Muscle of leg (tissue), 11 donors: ENCODE results near the gene RCSD1. TPM values are rescaled to one million over a fixed set of nuclear protein-coding genes. Genes with fewer than 3 reads are reported as not detected.

ENCODE experiments used
- DNase-seq: peaks from one replicate; pipeline ENCODE4 v3.0.0; 2013
- H3K27ac ChIP-seq: one replicate; pipeline ENCODE4 v1.5.1; 2013; ENCODE audit warnings: mild to moderate bottlenecking, low read length, control low read depth
- H3K27me3 ChIP-seq: one replicate; pipeline ENCODE4 v1.6.1; 2013; ENCODE audit warnings: low read length; ENCODE audit not compliant: control insufficient read depth, insufficient read depth
- H3K36me3 ChIP-seq: one replicate; pipeline ENCODE4 v1.6.1; 2013; ENCODE audit warnings: low read length; ENCODE audit not compliant: control insufficient read depth, insufficient read depth
- H3K4me1 ChIP-seq: one replicate; pipeline ENCODE4 v1.6.1; 2013; ENCODE audit warnings: low read length; ENCODE audit not compliant: control insufficient read depth, insufficient read depth
- H3K4me3 ChIP-seq: one replicate; pipeline ENCODE4 v1.5.1; 2013; ENCODE audit warnings: low read length, control low read depth
- H3K9me3 ChIP-seq: replicated peaks from 2 replicates; pipeline ENCODE4 v1.6.1; 2013; ENCODE audit warnings: low read depth, low read length; ENCODE audit not compliant: control insufficient read depth
- WGBS: methylation state at CpG from one replicate; pipeline ENCODE4 v1.1.5; 2013; ENCODE audit warnings: missing lambda C conversion rate; ENCODE audit not compliant: insufficient coverage; 5-methylcytosine and 5-hydroxymethylcytosine counted together
- polyA plus RNA-seq, 8 donors: library from polyadenylated mRNA; unstranded; fragments of 120-200 nt; gene quantifications; one replicate each; pipeline versions ENCODE4 v1.2.1 to v1.2.3, GENCODE V29; 2013; ENCODE audit warnings: inconsistent platforms in 1 of 8, low replicate concordance in 1 of 8; ENCODE audit not compliant: insufficient read length in 8 of 8, insufficient read depth in 1 of 8
- total RNA-seq: library from RNA; stranded (reverse); fragments of 120-200 nt; gene quantifications from one replicate; pipeline ENCODE4 v1.2.4, GENCODE V29; 2013

The RCSD1 gene
- total and polyA plus RNA-seq, 9 donors = 31.4 to 60.6 (median 40.8) TPM

- no CpG with 5 or more reads among the region's 1 CpG for WGBS
- Histone ChIP-seq H3K27ac (no peak overlapping the region), H3K9me3 (no peaks in the 10 kb centered on the region), H3K36me3 (no peaks in the 10 kb centered on the region), H3K27me3 (peaks cover 9% of the 10 kb centered on the region), H3K4me3 (no peak overlapping the region), H3K4me1 (peaks cover 11% of the 10 kb centered on the region)
- DNase-seq = no peak
Observed at GRCh38 chr1:167710836-167711235, 80.8 kb downstream of the RCSD1 start.

- no peak for DNase-seq
- Histone ChIP-seq H3K27ac (no peak overlapping the region), H3K9me3 (no peaks in the 10 kb centered on the region), H3K4me1 (peaks cover 11% of the 10 kb centered on the region), H3K4me3 (no peak overlapping the region), H3K27me3 (peaks cover 9% of the 10 kb centered on the region), H3K36me3 (no peaks in the 10 kb centered on the region)
- 80% methylated on average over 1 of the region's 3 CpGs for WGBS
Observed at GRCh38 chr1:167711797-167712196, 81.8 kb downstream of the RCSD1 start.

DNA sequence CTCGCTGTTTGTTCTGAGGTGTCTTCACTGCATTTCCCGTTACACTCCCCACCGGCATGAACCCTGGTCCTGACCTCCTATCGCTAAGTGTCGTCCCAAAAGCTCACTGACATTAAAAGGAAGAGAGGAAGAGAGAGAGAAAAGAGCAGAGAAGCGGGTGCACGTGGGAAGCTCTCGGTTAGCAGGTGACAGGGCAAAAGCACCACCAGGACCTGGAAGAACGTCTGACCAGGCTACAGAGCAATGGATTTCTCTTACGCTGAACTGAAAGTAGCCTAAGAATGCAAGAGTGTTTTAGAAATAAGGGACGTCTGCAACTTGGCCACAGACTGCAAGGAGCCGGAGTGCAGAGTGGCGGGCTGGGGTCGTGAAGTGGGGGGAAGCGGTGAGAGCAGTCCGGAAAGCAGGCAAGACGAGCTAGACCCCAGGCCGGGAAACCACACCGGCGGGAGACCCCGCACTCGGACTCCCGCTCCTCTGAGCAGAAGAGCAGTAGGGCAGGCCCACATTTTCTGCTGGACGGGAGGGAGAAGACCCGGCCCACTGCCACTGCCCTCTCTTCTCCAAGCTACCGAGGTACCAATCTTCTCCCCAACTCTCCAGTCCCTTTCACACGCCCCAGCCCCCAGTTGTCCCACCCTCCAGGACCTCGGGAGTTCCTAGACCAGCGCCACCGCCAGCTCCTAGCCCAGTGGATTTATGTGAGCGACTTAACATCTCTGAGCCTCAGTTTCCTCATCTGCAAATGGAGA is 83.5 kb downstream of the RCSD1 start:
- no peaks in the 10 kb centered on the region for H3K9me3 ChIP-seq
- WGBS = 2% methylated on average over 23 of the region's 31 CpGs
- H3K27ac ChIP-seq = no peak overlapping the region
- peaks cover 9% of the 10 kb centered on the region for H3K27me3 ChIP-seq
- H3K4me1 ChIP-seq = peaks cover 11% of the 10 kb centered on the region
- no peaks in the 10 kb centered on the region for H3K36me3 ChIP-seq
- peak; percentile 47 for DNase-seq
- peak overlapping the region; percentile 89 for H3K4me3 ChIP-seq

DNA sequence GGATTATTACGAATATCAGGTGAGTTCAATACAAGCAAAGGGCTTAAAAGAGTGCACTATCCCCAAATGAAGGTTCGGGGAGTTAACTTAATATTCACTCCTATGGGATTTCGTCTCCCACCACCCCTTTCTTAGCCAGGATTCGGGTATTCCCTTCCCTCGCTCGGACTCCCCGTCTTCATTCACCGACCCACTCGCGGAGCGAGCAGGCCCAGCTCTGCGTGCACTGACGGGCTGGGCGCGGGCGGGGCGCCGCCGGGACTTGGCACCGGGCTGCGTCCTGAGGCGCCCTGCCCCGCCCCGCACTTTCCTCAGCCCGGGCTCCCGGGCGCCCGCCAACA is 84.0 kb downstream of the RCSD1 start:
- WGBS = 0% methylated on average over 25 of the region's 28 CpGs
- H3K4me3 ChIP-seq = peak overlapping the region; percentile 89
- H3K4me1 ChIP-seq = peaks cover 11% of the 10 kb centered on the region
- no peaks in the 10 kb centered on the region for H3K9me3 ChIP-seq
- H3K36me3 ChIP-seq = no peaks in the 10 kb centered on the region
- DNase-seq = no peak
- peak overlapping the region; percentile 93 for H3K27ac ChIP-seq
- peaks cover 9% of the 10 kb centered on the region for H3K27me3 ChIP-seq

DNA sequence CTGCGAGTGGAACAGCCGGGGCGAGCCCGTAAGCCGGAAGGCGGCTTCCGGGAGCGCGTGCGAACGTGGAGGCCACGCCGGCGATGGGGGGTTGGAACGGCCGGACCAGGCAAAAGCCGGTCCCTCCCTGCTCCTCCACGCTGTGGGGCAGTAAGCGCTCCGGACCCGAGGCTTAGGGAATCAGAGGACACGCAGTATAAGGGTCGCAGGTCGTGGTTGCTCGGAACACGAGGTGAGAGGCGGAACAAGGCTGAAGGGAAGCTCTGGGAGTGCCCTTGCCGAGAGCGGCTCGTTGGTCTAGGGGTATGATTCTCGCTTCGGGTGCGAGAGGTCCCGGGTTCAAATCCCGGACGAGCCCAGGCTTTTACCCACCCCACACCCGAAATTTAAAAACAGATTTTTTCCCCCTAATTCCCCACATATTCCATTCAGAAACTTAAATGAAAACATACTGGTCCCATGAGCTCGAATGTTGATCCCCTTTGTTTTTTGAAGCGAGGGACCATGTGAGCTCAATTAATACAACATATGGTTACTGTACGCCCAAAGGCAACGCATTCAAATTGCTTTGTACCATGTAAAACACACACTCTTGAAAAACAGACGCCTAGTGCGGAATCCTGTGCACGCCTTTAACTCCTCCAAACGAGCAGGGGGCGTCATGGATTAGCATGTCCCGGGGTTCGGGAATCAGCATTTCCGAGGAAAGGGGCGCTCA is 84.6 kb downstream of the RCSD1 start:
- DNase-seq = peak; percentile 93
- Histone ChIP-seq H3K27me3 (peaks cover 9% of the 10 kb centered on the region), H3K4me1 (peaks cover 11% of the 10 kb centered on the region), H3K27ac (peak overlapping the region; percentile 93), H3K36me3 (no peaks in the 10 kb centered on the region), H3K9me3 (no peaks in the 10 kb centered on the region), H3K4me3 (peak overlapping the region; percentile 89)
- under 1% methylated on average over 47 of the region's 50 CpGs for WGBS

- Histone ChIP-seq H3K36me3 (no peaks in the 10 kb centered on the region), H3K9me3 (no peaks in the 10 kb centered on the region), H3K4me1 (peaks cover 11% of the 10 kb centered on the region), H3K4me3 (peak overlapping the region; percentile 89), H3K27me3 (peaks cover 9% of the 10 kb centered on the region), H3K27ac (peak overlapping the region; percentile 93)
- 2% methylated on average over 9 of the region's 26 CpGs for WGBS
- peak; percentile 95 for DNase-seq
Observed at GRCh38 chr1:167715157-167715999, 85.3 kb downstream of the RCSD1 start.

- no CpG with 5 or more reads among the region's 4 CpGs for WGBS
- DNase-seq = peak; percentile 42
- Histone ChIP-seq H3K4me1 (peaks cover 14% of the 10 kb centered on the region), H3K27me3 (peaks cover 9% of the 10 kb centered on the region), H3K9me3 (no peaks in the 10 kb centered on the region), H3K27ac (peak overlapping the region; percentile 64), H3K4me3 (peak overlapping the region; percentile 62), H3K36me3 (no peaks in the 10 kb centered on the region)
Observed at GRCh38 chr1:167716000-167716271, 85.9 kb downstream of the RCSD1 start.

- peaks cover 9% of the 10 kb centered on the region for H3K27me3 ChIP-seq
- H3K4me1 ChIP-seq = peaks cover 20% of the 10 kb centered on the region
- WGBS = no CpG with 5 or more reads among the region's 3 CpGs
- no peak for DNase-seq
- H3K4me3 ChIP-seq = no peak overlapping the region
- H3K9me3 ChIP-seq = no peaks in the 10 kb centered on the region
- H3K27ac ChIP-seq = no peak overlapping the region
- H3K36me3 ChIP-seq = no peaks in the 10 kb centered on the region
Observed at GRCh38 chr1:167717351-167717750, 87.3 kb downstream of the RCSD1 start.

- H3K27ac ChIP-seq = no peak overlapping the region
- H3K4me3 ChIP-seq = no peak overlapping the region
- DNase-seq = no peak
- no peaks in the 10 kb centered on the region for H3K9me3 ChIP-seq
- H3K27me3 ChIP-seq = no peaks in the 10 kb centered on the region
- peaks cover 16% of the 10 kb centered on the region for H3K4me1 ChIP-seq
- no peaks in the 10 kb centered on the region for H3K36me3 ChIP-seq
- WGBS = 81% methylated on average over 3 of the region's 7 CpGs
Observed at GRCh38 chr1:167718914-167719691, 89.1 kb downstream of the RCSD1 start.
